HEK293 (cell line): ENCODE measurements around the gene CNMD.

ENCODE experiments used
- CTCF ChIA-PET: fragments of 350-600 bp; formaldehyde crosslinking; extraction: SDS; loops from one replicate; lab custom pipeline; 2021; ENCODE audit warnings: antibody characterized with exemption; lab: Yijun Ruan, JAX
- POLR2A ChIA-PET: fragments of 300-600 bp; formaldehyde crosslinking; extraction: SDS; loops from one replicate; lab custom pipeline; 2020; ENCODE audit warnings: antibody characterized with exemption, inconsistent platforms; lab: Yijun Ruan, JAX
- H3K27ac ChIP-seq: fragments of 200-500 bp; sonication (Bioruptor generic); 2 replicates; pipeline ENCODE4 v1.5.1; 2014; ENCODE audit warnings: low read depth, low read length, control low read depth, inconsistent platforms; ENCODE audit errors: extremely low read depth
- H3K36me3 ChIP-seq, 2 experiments: fragments of 200-500 bp in 1 of 2; sonication (Bioruptor generic) in 1 of 2; 1 replicate in 1 of 2; 2 replicates in 1 of 2; pipeline ENCODE4 v1.5.1; 2014 to 2017; ENCODE audit warnings: inconsistent platforms in 2 of 2, low read length in 2 of 2; ENCODE audit not compliant: control insufficient read depth in 2 of 2, insufficient read depth in 1 of 2
- H3K4me1 ChIP-seq: fragments of 200-500 bp; sonication (Bioruptor generic); 2 replicates; pipeline ENCODE4 v1.5.1; 2014; ENCODE audit warnings: mild to moderate bottlenecking, low read length, inconsistent platforms; ENCODE audit not compliant: control insufficient read depth, insufficient read depth
- H3K4me3 ChIP-seq: 2 replicates; pipeline ENCODE4 v1.5.1; 2011; ENCODE audit warnings: low read depth, mild to moderate bottlenecking, control low read depth, low read length, moderate library complexity
- H3K9me3 ChIP-seq: fragments of 200-500 bp; sonication (Bioruptor generic); 2 replicates; pipeline ENCODE4 v1.5.1; 2014; ENCODE audit warnings: low read depth, low read length, inconsistent platforms; ENCODE audit not compliant: control insufficient read depth, insufficient read depth
- EGR2 ChIP-seq: fragments of 450-650 bp; formaldehyde crosslinking; IDR thresholded peaks from 2 replicates; pipeline ENCODE4 v1.5.1; 2016; ENCODE audit warnings: low read depth, missing biosample characterization, missing genetic modification characterization
- MEIS1 ChIP-seq: sonication (generic); formaldehyde crosslinking; IDR thresholded peaks from 2 replicates; pipeline ENCODE4 v1.8.1; 2022; ENCODE audit warnings: missing genetic modification reagents, mild to moderate bottlenecking, borderline replicate concordance
- PRDM10 ChIP-seq: fragments of 450-650 bp; formaldehyde crosslinking; IDR thresholded peaks from 2 replicates; pipeline ENCODE4 v1.5.1; 2016; ENCODE audit warnings: missing biosample characterization, missing genetic modification characterization
- SP2 ChIP-seq: fragments of 450-650 bp; formaldehyde crosslinking; IDR thresholded peaks from 2 replicates; pipeline ENCODE4 v1.5.1; 2016; ENCODE audit warnings: missing biosample characterization, missing genetic modification characterization
- SP7 ChIP-seq: fragments of 450-650 bp; formaldehyde crosslinking; IDR thresholded peaks from 2 replicates; pipeline ENCODE4 v1.5.1; 2016; ENCODE audit warnings: missing biosample characterization, missing genetic modification characterization
- ZEB2 ChIP-seq: fragments of 450-650 bp; formaldehyde crosslinking; IDR thresholded peaks from 2 replicates; pipeline ENCODE4 v1.5.1; 2016; ENCODE audit warnings: missing biosample characterization, missing genetic modification characterization
- ZNF155 ChIP-seq: fragments of 450-650 bp; formaldehyde crosslinking; IDR thresholded peaks from 2 replicates; pipeline ENCODE4 v1.5.1; 2016; ENCODE audit warnings: missing biosample characterization, missing genetic modification characterization
- ZNF350 ChIP-seq: fragments of 450-650 bp; formaldehyde crosslinking; IDR thresholded peaks from 2 replicates; pipeline ENCODE4 v1.5.0; 2017; ENCODE audit warnings: missing biosample characterization, mild to moderate bottlenecking, missing genetic modification characterization
- ZNF433 ChIP-seq: fragments of 450-650 bp; formaldehyde crosslinking; IDR thresholded peaks from 2 replicates; pipeline ENCODE4 v1.5.1; 2016; ENCODE audit warnings: missing biosample characterization, missing genetic modification characterization, low read depth
- ZNF530 ChIP-seq: fragments of 450-650 bp; formaldehyde crosslinking; IDR thresholded peaks from 2 replicates; pipeline ENCODE4 v1.5.1; 2016; ENCODE audit warnings: low read depth, missing biosample characterization, missing genetic modification characterization
- ZNF621 ChIP-seq: fragments of 450-650 bp; formaldehyde crosslinking; IDR thresholded peaks from 2 replicates; pipeline ENCODE4 v1.5.1; 2017; ENCODE audit warnings: missing biosample characterization, missing genetic modification characterization
- ZNF707 ChIP-seq: fragments of 450-650 bp; formaldehyde crosslinking; IDR thresholded peaks from 2 replicates; pipeline ENCODE4 v1.5.1; 2016; ENCODE audit warnings: missing biosample characterization, missing genetic modification characterization
- ZNF843 ChIP-seq: fragments of 450-650 bp; formaldehyde crosslinking; IDR thresholded peaks from 2 replicates; pipeline ENCODE4 v1.5.1; 2016; ENCODE audit warnings: missing biosample characterization, missing genetic modification characterization
- ZSCAN16 ChIP-seq: fragments of 450-650 bp; formaldehyde crosslinking; IDR thresholded peaks from 2 replicates; pipeline ENCODE4 v1.5.1; 2016; ENCODE audit warnings: missing biosample characterization, missing genetic modification characterization
- TF ChIP-seq, protein P1 (sequence below): fragments of 450-650 bp; formaldehyde crosslinking; IDR thresholded peaks from 2 replicates; pipeline ENCODE4 v1.5.1; 2016; ENCODE audit warnings: missing biosample characterization, missing genetic modification characterization
- TF ChIP-seq, protein P2 (sequence below): fragments of 450-650 bp; formaldehyde crosslinking; conservative IDR thresholded peaks from 2 replicates; pipeline ENCODE4 v1.5.1; 2016; ENCODE audit warnings: low read depth, missing biosample characterization, missing genetic modification characterization

CNMD gene

GRCh38 chr13:52749419-52749818, 9.8 kb upstream of the CNMD start (continued):
- TF ChIP-seq EGR2 (tag by site-specific recombination): no peak
- no peak for TF ChIP-seq ZNF155 (tag by site-specific recombination)
- TF ChIP-seq SP2 (tag by site-specific recombination): no peak
- TF ChIP-seq MEIS1: no peak
- TF ChIP-seq ZNF530: no peak
- TF ChIP-seq, all 188 proteins: peak for 0

DNA sequence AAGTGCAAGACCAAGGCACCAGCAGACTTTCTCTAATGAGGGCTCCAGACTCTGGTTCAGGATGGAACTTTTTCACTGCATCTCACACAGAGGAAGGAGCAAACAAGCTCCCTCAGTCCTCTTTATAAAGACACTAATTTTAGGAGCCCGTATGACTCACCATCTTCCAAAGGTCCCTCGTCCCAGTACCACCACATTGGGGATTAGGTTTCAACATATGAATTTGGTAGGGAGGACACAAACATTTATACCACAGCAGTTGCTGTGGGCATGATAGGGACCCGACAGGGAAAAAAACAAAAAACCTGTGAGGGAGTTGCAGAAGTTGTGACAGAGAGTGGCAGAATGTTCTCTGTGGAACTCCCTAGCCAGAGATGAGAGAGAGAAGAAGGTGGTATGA, 6.5 kb upstream of the CNMD start:
- Histone ChIP-seq H3K4me1 (no peaks in the 10 kb centered on the region), H3K27ac (no peak overlapping the region), H3K4me3 (no peak overlapping the region), H3K9me3 (no peaks in the 10 kb centered on the region), H3K36me3 (no peaks in the 10 kb centered on the region)
- POLR2A ChIA-PET: interaction anchor here (0.9 kb wide), 1 partner anchor 94 kb away, joined by 3 read pairs; the partner anchor contains the start of gene SUGT1
- CTCF ChIA-PET: interaction anchor here (0.7 kb wide), 1 partner anchor 152 kb away, joined by 4 read pairs; no protein-coding TSS in a partner anchor
- no peak for TF ChIP-seq ZNF707 (tag by site-specific recombination)
- no peak for TF ChIP-seq ZNF433 (tag by site-specific recombination)
- TF ChIP-seq, protein P1, sequence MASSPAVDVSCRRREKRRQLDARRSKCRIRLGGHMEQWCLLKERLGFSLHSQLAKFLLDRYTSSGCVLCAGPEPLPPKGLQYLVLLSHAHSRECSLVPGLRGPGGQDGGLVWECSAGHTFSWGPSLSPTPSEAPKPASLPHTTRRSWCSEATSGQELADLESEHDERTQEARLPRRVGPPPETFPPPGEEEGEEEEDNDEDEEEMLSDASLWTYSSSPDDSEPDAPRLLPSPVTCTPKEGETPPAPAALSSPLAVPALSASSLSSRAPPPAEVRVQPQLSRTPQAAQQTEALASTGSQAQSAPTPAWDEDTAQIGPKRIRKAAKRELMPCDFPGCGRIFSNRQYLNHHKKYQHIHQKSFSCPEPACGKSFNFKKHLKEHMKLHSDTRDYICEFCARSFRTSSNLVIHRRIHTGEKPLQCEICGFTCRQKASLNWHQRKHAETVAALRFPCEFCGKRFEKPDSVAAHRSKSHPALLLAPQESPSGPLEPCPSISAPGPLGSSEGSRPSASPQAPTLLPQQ: no peak
- no peak for TF ChIP-seq PRDM10 (tag by site-specific recombination)
- no peak for TF ChIP-seq ZNF350 (tag by site-specific recombination)
- TF ChIP-seq, protein P2, sequence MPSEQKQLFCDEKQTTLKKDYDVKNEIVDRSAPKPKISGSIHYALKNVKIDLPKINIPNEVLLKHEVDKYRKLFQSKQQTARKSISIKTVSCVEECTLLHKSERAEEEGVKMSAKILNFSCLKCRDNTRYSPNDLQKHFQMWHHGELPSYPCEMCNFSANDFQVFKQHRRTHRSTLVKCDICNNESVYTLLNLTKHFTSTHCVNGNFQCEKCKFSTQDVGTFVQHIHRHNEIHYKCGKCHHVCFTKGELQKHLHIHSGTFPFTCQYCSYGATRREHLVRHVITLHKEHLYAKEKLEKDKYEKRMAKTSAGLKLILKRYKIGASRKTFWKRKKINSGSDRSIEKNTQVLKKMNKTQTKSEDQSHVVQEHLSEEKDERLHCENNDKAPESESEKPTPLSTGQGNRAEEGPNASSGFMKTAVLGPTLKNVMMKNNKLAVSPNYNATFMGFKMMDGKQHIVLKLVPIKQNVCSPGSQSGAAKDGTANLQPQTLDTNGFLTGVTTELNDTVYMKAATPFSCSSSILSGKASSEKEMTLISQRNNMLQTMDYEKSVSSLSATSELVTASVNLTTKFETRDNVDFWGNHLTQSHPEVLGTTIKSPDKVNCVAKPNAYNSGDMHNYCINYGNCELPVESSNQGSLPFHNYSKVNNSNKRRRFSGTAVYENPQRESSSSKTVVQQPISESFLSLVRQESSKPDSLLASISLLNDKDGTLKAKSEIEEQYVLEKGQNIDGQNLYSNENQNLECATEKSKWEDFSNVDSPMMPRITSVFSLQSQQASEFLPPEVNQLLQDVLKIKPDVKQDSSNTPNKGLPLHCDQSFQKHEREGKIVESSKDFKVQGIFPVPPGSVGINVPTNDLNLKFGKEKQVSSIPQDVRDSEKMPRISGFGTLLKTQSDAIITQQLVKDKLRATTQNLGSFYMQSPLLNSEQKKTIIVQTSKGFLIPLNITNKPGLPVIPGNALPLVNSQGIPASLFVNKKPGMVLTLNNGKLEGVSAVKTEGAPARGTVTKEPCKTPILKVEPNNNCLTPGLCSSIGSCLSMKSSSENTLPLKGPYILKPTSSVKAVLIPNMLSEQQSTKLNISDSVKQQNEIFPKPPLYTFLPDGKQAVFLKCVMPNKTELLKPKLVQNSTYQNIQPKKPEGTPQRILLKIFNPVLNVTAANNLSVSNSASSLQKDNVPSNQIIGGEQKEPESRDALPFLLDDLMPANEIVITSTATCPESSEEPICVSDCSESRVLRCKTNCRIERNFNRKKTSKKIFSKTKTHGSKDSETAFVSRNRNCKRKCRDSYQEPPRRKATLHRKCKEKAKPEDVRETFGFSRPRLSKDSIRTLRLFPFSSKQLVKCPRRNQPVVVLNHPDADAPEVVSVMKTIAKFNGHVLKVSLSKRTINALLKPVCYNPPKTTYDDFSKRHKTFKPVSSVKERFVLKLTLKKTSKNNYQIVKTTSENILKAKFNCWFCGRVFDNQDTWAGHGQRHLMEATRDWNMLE (tag by site-specific recombination): no peak
- TF ChIP-seq ZEB2 (tag by site-specific recombination): no peak
- TF ChIP-seq ZSCAN16: no peak
- TF ChIP-seq SP7 (tag by site-specific recombination): no peak
- no peak for TF ChIP-seq ZNF843 (tag by site-specific recombination)
- TF ChIP-seq ZNF621 (tag by site-specific recombination): no peak
